HG03457 (cell line): ENCODE results near the gene MYOF.
A peak's percentile ranks its signal among the peaks of the same experiment; 100 is the strongest.

ENCODE experiments used
- ATAC-seq: cut with Tn5 transposase; IDR thresholded peaks from one replicate; pipeline ENCODE4 v1.9.1; 2021; ENCODE audit warnings: moderate number of reproducible peaks; ENCODE audit not compliant: unreplicated experiment

The MYOF gene, protein sequence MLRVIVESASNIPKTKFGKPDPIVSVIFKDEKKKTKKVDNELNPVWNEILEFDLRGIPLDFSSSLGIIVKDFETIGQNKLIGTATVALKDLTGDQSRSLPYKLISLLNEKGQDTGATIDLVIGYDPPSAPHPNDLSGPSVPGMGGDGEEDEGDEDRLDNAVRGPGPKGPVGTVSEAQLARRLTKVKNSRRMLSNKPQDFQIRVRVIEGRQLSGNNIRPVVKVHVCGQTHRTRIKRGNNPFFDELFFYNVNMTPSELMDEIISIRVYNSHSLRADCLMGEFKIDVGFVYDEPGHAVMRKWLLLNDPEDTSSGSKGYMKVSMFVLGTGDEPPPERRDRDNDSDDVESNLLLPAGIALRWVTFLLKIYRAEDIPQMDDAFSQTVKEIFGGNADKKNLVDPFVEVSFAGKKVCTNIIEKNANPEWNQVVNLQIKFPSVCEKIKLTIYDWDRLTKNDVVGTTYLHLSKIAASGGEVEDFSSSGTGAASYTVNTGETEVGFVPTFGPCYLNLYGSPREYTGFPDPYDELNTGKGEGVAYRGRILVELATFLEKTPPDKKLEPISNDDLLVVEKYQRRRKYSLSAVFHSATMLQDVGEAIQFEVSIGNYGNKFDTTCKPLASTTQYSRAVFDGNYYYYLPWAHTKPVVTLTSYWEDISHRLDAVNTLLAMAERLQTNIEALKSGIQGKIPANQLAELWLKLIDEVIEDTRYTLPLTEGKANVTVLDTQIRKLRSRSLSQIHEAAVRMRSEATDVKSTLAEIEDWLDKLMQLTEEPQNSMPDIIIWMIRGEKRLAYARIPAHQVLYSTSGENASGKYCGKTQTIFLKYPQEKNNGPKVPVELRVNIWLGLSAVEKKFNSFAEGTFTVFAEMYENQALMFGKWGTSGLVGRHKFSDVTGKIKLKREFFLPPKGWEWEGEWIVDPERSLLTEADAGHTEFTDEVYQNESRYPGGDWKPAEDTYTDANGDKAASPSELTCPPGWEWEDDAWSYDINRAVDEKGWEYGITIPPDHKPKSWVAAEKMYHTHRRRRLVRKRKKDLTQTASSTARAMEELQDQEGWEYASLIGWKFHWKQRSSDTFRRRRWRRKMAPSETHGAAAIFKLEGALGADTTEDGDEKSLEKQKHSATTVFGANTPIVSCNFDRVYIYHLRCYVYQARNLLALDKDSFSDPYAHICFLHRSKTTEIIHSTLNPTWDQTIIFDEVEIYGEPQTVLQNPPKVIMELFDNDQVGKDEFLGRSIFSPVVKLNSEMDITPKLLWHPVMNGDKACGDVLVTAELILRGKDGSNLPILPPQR (N-terminal part only)

DNA sequence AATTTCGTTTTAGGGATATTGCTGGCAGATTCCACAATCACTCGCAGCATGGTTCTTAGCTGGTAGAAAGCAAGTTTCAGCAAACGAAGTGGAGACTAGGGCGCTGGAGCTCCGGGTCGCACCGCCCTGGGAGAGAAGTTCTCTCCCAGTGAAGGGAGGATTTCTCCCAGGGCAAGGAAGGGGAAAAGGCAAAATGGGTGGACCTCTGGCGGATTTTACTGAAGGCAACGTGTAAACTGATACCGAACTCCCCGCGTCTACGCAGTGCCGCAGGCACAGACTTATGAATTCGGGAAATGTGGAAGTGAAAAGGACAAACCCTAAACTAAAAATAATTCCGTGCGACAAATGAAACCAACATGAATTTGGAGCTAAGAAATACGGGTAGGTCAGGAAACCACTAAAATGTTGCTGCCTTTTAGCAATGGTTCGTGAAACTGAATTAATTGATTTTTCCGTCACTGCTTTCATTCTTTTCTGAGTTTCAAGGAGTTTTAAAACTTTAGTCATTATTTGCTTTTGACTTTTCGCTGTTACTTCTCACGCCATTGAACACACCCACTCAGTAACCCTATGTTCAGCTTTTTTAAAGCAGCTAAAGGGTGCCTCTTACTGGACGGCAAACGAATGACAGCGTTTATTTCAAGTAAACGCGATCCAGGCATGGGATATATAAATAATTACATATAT lies at the start of gene MYOF:
Gene MYOF, minus strand, starts transcription at position 190 of the 690 bp plus-strand sequence. Its CDS starts 140 bp downstream, at position 50.
- peak; percentile 55 for ATAC-seq

DNA sequence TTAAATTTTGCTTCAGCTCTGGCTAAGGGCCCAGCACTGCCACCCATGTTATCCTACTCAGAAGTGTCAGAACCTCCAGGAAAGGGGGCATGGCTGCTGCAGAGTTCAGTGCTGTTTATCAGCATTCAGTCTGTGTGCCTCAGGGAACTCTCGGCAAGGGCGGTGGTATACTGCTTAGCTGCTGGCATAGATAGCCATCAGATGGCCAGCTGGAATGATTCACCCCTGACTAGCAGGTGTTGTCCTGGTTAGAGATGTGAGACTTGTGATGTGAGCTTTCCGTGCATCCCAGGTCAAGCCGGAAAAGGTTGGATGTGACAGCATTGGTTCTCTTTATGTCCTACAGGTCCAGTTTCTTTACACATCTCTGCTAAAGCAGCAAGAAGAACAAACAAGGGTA lies 36.4 kb upstream of the MYOF start:
- ATAC-seq: no peak

DNA sequence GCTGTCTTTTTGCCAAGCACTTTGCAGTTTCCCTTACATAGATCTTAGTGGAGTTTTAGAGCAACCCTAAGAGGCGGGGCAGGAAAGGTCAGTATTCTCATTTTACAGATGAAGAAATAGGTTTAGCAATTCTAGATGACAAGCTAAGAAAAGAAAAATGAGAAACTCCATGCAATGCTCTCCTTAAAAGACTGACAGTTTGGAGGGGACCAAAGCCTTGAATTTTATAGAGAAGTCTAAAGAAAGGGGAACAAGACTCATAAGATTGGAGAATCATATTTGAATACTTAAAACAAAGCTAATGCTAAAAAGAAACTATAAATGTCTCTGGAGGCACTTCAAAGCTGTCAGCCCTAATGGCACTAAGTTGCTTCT lies 33.9 kb upstream of the MYOF start:
- no peak for ATAC-seq

DNA sequence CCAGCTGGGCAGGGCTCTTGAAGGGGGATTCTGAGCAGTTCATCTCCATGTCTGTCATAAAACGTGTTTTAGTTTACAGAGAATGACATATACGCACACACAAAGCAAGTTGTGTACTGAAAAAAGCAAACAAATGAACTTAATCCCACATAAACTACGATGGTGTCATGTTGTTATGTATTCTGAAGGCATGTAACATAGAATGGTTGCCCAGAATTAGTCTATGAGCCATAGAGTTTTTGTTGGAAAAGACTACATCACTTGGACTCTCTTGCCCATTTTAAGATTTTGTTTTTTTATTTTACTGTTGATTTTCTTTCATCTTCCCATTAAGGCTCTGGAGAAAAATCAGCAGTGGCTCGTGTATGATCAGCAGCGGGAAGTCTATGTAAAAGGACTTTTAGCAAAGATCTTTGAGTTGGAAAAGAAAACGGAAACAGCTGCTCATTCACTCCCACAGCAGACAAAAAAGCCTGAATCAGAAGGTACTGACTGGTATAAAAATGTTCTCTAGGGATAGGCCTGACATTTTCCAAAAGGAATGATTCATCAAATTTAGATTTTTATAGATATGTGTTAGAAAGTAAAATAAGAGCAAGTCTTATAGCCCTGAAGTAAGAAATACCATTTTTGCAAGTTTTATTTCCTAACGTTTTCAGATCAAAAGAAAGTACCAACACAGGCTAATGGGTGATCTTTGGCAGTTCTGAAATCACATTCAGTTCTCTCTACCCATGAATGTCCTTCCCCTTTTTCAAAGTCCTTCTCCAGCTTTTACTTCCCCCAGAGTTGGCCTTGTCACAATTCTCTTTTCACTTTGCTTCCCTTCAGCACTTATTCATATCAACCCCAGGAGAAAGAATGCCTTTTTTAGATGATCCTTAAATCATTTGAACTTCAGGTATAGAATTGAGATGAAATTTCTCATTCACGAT lies 33.2 kb upstream of the MYOF start:
- no peak for ATAC-seq

DNA sequence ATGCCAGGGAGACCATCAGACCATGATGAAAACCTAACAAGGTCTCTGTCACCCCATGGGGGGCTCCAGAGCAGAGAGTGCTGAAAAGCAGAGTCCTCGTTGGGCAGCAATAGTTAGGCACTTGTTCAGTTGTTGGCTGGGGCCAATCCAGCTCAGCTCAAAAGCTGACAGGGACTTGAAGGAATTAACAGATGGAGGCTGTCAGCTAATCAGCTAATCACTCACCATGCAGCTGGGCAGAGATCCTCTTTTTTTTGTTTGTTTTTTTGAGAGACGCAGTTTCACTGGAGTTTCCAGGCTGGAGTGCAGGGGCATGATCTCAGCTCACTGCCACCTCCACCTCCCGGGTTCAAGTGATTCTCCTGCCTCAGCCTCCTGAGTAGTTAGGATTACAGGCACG lies 32.4 kb upstream of the MYOF start:
- ATAC-seq: no peak

DNA sequence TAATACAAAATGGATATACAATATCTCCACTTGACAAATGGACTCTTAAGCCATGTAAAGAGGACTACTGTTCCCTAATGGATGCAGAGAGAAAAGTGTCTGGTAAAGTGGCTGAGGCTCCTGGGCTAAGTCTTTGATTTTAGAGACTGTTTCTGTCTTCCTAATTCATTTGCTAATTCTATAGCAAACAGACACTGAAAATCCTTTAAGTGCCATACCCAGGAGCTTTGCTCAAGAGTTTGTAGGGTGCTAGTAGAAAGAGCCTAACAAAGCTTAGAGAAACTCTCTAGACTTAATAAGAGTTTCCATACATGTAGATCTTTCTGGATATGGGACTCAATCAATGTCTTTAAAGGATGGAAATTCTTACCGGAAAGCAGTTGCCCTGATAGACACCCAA lies 31.0 kb upstream of the MYOF start:
- ATAC-seq: no peak

DNA sequence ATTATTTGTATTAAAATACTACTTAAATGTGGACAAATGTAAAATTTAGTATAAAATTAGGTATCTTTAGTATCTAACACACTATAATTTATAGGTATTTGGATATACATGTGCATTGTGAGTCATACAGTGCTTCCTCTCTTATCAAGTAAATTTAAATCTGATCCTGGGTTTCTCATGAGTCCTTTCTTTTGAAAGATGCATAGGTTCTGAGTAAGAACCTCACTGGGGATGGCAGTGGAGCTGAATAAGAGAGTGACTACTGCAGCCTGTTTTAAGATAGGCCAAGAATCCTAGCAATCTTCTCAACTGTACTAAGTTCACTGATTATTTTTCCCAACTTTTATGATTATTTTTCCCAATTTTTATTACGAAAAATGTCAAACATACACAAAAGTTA lies 30.4 kb upstream of the MYOF start:
- ATAC-seq: no peak

DNA sequence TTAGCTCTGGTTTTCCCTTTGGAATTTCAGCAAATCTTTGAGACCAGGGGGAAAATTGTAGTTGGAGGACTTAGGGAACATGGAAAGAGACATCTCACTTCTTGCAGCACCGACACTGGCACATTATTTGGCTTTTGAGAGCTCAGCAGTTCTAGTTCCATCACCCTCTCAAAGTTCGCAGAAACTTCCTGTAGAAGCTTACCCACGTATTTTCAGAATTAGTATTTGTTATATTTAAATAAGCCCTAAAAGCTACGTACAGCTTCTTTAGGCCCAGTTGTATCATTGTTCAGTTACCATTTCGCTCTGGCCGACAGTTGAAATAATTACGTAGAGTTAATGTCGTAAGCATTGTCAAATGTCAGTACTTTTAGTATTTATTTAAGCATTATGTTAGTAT lies 27.7 kb upstream of the MYOF start:
- no peak for ATAC-seq

DNA sequence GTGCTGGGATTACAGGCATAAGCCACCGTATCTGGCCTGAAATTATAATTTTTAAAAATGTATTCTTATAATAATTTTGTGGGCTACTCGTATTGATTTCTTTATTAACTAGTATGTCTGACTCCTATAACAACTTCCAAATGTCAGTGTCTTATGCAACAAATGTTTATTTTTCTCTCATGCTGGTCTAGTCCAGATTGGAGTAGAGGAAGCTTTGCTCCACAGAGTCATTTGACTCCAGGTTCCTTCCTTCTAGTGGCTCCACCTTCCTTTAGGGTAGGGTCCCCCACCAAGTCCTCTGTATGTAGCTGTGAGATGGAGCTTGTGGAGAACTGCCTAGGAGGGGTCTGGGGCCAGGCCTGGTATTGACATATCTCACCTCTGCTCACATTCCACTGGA lies 22.9 kb upstream of the MYOF start:
- ATAC-seq: no peak

DNA sequence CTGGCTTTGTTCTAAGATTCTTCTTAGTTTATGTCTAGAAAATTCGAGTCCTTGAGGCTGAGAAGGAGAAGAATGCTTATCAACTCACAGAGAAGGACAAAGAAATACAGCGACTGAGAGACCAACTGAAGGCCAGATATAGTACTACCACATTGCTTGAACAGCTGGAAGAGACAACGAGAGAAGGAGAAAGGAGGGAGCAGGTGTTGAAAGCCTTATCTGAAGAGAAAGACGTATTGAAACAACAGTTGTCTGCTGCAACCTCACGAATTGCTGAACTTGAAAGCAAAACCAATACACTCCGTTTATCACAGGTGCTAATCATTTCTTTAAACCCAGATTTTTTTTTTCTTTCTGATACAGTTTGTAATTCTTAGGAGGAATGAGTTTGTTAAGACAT lies 20.9 kb upstream of the MYOF start:
- ATAC-seq: no peak

DNA sequence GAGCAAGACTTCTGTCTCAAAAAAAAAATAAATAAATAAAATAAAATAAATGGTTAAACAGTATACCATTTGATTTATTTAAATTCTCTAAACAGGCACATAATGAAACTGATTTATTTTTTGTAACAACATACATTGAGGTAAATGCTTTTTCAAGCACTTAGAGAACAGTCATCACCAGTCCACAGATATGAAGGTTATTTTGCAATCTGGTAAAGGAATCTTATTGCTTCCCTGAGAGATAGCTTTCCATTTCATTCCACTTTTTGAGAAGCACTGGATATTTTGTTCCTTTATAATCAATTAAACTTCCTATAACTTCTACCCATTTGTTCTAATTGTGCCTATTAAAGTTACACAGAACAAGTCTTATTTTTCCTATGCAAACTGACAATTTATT lies 19.5 kb upstream of the MYOF start:
- no peak for ATAC-seq

DNA sequence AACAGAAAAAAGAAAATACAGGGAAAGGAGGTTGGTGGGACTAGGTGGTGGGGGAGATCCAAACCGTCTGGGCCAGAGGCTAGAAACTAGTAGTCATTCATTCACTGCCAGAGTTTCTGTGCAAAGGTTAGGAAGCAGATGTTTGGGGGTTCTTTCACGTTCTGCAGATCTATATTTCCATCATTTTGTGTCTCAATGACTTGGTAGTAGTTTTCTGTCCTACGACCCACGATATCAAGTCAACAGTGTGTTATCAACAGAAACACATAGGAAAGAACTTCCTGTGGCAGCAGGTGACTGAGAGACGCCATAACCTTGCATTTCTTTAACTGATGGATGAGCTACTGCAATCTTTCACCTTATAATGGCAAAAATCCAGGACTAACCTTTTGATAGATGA lies 16.0 kb upstream of the MYOF start:
- ATAC-seq: no peak

DNA sequence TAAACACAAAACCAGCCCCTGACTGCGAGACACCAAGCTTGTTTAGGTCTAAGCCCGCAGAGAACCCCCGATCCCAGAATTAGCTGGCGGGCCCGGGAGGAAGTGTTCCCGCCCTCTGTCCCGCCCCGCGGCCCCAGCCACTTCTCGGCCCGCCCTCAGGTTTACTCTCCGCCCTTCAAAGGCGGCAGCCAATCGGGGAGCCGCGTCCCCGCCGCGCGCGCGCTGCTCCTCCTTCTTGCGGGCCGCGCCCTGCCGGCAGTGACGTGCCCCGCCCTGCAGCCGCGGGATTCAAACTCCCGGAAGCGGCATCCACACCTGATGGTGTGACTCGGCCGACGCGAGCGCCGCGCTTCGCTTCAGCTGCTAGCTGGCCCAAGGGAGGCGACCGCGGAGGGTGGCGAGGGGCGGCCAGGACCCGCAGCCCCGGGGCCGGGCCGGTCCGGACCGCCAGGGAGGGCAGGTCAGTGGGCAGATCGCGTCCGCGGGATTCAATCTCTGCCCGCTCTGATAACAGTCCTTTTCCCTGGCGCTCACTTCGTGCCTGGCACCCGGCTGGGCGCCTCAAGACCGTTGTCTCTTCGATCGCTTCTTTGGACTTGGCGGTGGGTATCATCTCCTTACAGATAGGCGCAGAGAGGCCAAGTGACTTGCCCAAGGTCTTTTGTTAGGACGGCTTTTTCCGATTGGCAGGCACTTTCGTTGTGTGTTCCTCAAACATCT lies 14.3 kb upstream of the MYOF start, which contains the start of gene CEP55:
Gene CEP55, plus strand, starts transcription at position 291 of the 720 bp plus-strand sequence. CDS start 3,440 bp downstream, outside the sequence.
- peak; percentile 97 for ATAC-seq

DNA sequence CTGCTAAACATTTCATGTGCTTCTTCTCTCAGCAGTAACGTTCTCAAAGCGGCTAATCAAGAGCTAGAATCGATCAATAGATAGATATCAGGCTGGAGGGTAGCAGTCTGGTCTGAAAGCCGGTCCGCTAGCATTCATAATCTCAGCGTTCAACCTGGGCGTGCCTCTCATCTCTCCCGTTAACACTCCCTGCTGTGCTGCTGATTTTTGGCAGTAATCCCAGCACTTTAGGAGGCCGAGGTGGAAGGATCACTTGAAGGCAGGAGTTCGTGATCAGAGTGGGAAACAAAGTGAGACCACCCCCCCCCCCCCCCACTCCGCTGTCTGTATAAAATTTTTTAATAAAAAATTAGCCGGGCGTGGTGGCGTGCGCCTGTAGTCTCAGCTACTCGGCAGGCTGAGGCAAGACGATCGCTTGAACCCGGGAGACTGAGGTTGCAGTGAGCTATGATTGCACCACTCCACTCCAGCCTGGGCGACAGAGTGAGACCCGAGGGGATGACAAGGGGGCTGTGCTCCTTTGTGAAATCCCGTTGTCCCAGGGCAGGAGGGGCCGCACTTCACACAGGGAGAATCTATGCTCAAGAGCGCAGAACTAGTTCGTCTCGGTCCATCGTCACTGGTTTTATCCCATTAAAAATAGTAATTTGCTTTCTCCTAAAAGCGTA lies 13.7 kb upstream of the MYOF start:
- peak; percentile 2 for ATAC-seq

DNA sequence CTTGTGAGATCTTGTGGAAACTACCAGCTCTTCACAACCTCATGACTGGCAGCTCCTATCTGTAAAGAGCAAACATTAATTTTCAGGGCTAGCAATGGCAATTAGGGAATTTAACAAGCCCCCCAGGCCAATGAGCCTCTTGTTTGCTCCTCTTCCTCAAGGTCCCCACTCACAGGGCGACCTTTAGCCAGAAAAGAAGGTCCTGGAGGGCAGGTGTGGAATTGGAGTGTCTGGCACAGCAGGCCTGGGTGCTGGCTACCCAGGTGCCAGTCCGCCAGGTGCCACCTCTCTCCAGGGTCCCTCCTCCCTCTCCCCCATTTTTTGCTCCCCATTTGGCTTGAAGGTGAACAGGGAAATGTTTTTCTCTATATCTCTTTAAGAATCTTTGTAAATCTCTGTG lies 12.4 kb upstream of the MYOF start:
- ATAC-seq: no peak

DNA sequence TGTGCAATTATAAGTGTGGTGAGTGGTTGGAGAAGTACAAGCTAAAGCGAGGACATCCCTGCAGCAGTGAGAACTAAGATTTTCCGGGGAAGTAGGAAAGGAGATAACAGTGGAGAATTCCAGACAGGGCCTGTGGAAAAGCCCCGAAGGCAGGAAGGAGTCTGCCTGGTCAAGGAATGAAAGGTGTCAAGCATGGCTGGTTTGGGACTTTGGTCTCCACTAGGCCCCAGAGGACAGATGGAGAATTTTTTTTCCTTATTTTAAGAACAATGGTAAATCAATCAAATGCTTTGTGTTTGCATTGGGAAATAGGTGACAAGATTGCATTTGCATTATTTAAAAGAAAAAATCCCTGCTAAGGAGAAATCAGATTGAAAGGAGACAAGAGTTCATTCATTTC lies 11.0 kb upstream of the MYOF start:
- no peak for ATAC-seq

DNA sequence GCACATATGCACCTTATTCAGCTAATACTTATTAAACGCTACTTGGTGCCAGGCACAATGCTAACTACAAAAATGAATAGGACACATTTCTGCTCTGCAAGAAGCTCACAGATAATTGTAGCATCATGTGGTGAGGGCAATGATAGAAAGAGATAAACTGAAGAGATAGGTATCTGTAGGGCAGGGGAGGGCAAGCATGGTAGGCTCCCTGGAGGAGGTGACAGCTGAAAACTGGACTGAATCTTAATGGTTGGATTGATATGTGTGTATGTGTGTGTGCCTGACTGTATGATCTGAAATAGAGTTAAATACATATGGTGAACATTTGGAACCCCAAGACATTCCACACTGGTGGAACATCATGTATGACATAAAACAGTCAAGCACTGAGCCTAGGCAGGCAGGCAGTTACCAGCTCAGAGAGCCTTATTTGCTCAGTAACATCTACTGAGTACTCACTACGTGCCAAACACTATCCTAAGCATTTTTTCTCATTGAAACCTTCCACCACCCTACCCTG lies 9.5 kb upstream of the MYOF start:
- ATAC-seq: no peak

DNA sequence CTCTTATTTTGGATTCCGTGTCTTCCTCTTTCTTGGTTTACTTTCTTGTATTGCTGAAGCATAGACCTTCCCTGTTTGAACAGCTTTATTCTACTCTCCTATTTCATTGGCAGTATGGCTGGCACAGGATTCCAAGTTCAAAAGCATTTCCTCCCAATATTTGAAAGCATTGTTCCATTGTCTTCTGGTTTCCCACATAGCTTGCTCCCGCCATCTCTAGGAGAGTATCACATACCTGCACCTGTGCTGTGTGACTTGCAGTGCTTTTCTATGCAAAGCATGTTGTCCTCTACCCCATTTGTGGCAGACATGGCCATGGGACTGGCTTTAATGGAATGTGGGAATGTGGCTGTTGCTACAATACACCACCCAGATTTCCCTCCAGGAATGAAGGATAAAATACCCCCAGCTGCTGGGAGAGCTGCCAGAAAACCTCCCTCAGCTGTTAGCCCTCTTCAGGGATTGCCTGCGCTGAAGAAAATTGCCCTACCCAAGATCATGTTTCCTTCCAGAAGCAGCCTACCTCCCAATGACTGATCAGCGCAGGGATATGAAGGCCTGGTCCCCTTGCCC lies 6.9 kb upstream of the MYOF start:
- no peak for ATAC-seq
